Calu3 (cell line): ENCODE results near the gene HDAC4. TPM values are rescaled to one million over a fixed set of nuclear protein-coding genes. Genes with fewer than 3 reads are reported as not detected.

Experiments
- BruUV-seq: library from RNA; stranded (reverse); fragments of 400-500 nt; replicated peaks from 2 replicates; lab custom pipeline; 2021; lab: Mats Ljungman, UMichigan
- CTCF ChIA-PET: fragments of 300-600 bp; sonication (Branson Sonifier 250); formaldehyde crosslinking; loops from one replicate; lab custom pipeline; 2022; ENCODE audit warnings: antibody characterized with exemption; lab: Charles Lee
- DNase-seq: peaks from one replicate; pipeline ENCODE4 v3.0.0; 2022
- H3K27ac Mint-ChIP-seq: one replicate; pipeline ENCODE4 v1.8.0; 2022; ENCODE audit warnings: mixed read lengths; ENCODE audit not compliant: unreplicated experiment
- H3K27me3 Mint-ChIP-seq: one replicate; pipeline ENCODE4 v1.8.0; 2022; ENCODE audit warnings: mixed read lengths; ENCODE audit not compliant: unreplicated experiment
- H3K36me3 Mint-ChIP-seq: one replicate; pipeline ENCODE4 v1.8.0; 2022; ENCODE audit warnings: mild to moderate bottlenecking, moderate library complexity, mixed read lengths; ENCODE audit not compliant: insufficient read depth, unreplicated experiment
- H3K4me1 Mint-ChIP-seq: one replicate; pipeline ENCODE4 v1.8.0; 2022; ENCODE audit warnings: mild to moderate bottlenecking, low read depth, mixed read lengths; ENCODE audit not compliant: unreplicated experiment
- H3K4me3 Mint-ChIP-seq: one replicate; pipeline ENCODE4 v1.8.0; 2022; ENCODE audit warnings: mild to moderate bottlenecking, low read depth, moderate library complexity, mixed read lengths; ENCODE audit not compliant: unreplicated experiment
- H3K9me3 Mint-ChIP-seq: one replicate; pipeline ENCODE4 v1.8.0; 2022; ENCODE audit warnings: low read depth, mixed read lengths; ENCODE audit not compliant: unreplicated experiment
- intact Hi-C: fragments of 100-400 bp; cut with micrococcal nuclease; formaldehyde crosslinking; loops from one replicate; pipeline ENCODE4 v1.10.0; 2022; ENCODE audit not compliant: unreplicated experiment
- total RNA-seq: library from RNA; stranded (reverse); gene quantifications from 2 replicates; pipeline ENCODE4 v1.2.3, GENCODE V29; 2022
- TF ChIP-seq, protein P1 (sequence below): fragments of 200-600 bp; IDR thresholded peaks from one replicate; pipeline ENCODE4 v1.8.0; 2022; ENCODE audit warnings: antibody characterized with exemption; ENCODE audit not compliant: unreplicated experiment

Gene HDAC4
- total RNA-seq, 1 experiment from 2014 or later: 39.6 TPM

DNA sequence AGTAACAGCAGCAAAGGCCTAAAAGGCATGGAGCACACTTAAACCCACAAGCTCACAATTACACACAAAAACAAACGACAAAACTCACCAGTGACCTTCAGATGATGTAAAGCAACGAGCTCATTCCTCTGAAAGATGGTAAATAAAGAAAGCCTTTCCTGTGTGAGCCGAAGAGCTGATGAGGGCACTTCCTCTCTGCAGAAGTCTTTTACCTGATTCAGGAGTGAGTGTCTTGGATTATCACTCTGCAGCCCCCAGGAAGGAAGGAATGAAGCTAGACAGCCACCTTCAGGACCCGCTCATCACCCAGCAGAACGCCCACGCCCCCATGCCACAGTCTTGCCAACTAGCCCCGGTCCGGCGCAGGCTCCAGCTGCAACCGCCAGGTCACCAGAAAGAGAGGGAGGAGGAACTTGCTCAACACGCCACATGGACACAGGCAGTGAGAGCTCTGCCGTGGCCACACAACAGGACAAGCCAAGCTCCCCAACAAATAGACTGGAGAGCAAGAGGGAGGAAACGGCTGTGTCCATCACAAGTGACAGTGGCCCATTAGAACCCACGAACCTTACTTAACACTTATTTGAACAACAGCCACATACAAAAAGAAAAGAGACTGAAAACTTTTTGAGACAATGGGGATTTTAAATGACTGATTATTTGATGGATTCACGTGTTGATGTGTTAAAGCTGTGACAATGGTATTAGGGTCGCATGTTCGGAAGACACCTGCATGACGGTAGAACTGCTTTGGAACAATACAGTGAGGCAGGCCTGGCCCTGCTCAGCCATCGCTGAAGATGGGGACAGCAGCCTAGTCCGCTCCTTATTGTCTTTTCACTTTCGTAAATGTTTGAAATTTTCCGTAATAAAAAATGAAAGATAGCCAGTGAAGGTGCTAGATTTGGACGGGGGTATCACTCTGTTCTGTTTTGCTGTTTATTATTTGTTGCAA lies 127.3 kb downstream of the HDAC4 start:
- Mint-ChIP-seq H3K9me3 (no peaks in the 10 kb centered on the region), H3K4me3 (no peak overlapping the region), H3K4me1 (peaks cover 39% of the 10 kb centered on the region), H3K27me3 (no peaks in the 10 kb centered on the region), H3K36me3 (peaks cover 10% of the 10 kb centered on the region), H3K27ac (no peak overlapping the region)
- intact Hi-C loops: no loop called here
- TF ChIP-seq, protein P1, sequence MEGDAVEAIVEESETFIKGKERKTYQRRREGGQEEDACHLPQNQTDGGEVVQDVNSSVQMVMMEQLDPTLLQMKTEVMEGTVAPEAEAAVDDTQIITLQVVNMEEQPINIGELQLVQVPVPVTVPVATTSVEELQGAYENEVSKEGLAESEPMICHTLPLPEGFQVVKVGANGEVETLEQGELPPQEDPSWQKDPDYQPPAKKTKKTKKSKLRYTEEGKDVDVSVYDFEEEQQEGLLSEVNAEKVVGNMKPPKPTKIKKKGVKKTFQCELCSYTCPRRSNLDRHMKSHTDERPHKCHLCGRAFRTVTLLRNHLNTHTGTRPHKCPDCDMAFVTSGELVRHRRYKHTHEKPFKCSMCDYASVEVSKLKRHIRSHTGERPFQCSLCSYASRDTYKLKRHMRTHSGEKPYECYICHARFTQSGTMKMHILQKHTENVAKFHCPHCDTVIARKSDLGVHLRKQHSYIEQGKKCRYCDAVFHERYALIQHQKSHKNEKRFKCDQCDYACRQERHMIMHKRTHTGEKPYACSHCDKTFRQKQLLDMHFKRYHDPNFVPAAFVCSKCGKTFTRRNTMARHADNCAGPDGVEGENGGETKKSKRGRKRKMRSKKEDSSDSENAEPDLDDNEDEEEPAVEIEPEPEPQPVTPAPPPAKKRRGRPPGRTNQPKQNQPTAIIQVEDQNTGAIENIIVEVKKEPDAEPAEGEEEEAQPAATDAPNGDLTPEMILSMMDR: no peak
- no peak for DNase-seq
- CTCF ChIA-PET: interaction anchor here (0.8 kb wide), 1 partner anchor 127 kb away, joined by 3 read pairs; the partner anchor contains the start of gene HDAC4
- BruUV-seq: no TSS peak

DNA sequence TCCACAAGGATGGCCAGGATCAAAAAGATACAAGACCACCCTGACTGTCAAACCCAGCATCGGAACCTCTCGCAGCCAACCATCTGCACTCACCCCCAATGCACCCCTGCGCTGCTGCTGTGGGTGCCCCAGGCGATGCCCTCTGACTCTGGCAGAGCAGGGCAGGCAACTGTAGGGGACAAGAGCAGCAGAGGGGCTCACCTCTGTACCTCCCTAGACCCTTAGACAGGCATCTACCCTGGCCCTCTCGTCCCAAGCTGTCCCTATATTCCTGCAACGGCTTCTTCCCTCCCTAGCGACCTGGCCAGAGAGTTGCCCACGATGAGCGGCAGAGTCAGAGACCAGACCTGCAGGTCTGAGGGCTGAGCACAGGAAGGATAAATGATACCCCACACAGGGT lies 128.2 kb downstream of the HDAC4 start:
- TF ChIP-seq, protein P1: no peak
- peaks cover 48% of the 10 kb centered on the region for H3K4me1 Mint-ChIP-seq
- intact Hi-C loops: no loop called here
- H3K9me3 Mint-ChIP-seq: no peaks in the 10 kb centered on the region
- no peak overlapping the region for H3K4me3 Mint-ChIP-seq
- H3K27ac Mint-ChIP-seq: no peak overlapping the region
- BruUV-seq: no TSS peak
- no peak for DNase-seq
- peaks cover 10% of the 10 kb centered on the region for H3K36me3 Mint-ChIP-seq
- no peaks in the 10 kb centered on the region for H3K27me3 Mint-ChIP-seq
- CTCF ChIA-PET: no interaction called here

DNA sequence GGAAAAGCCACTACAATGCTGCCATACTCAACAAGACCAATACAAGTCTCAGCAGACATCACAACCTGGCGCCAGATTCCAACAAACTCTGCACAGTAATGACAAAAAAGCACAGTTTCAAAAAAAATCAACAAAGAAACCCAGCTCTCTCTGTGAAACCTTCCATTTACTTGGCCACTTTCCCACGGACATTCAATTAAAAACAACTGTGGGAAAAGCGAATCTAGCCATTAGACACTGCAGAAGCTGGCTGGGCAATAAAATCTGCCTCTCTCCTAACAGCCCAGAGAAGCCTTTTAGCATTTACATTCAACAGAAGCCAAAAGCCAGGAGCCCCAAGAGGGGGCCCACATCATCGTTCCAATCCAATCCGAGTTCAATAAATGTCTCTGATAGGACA lies 128.9 kb downstream of the HDAC4 start:
- H3K4me3 Mint-ChIP-seq: no peak overlapping the region
- H3K27me3 Mint-ChIP-seq: no peaks in the 10 kb centered on the region
- TF ChIP-seq, protein P1: no peak
- peaks cover 56% of the 10 kb centered on the region for H3K4me1 Mint-ChIP-seq
- H3K9me3 Mint-ChIP-seq: no peaks in the 10 kb centered on the region
- CTCF ChIA-PET: no interaction called here
- no peak overlapping the region for H3K27ac Mint-ChIP-seq
- intact Hi-C loops: no loop called here
- no TSS peak for BruUV-seq
- no peak for DNase-seq
- peaks cover 15% of the 10 kb centered on the region for H3K36me3 Mint-ChIP-seq

DNA sequence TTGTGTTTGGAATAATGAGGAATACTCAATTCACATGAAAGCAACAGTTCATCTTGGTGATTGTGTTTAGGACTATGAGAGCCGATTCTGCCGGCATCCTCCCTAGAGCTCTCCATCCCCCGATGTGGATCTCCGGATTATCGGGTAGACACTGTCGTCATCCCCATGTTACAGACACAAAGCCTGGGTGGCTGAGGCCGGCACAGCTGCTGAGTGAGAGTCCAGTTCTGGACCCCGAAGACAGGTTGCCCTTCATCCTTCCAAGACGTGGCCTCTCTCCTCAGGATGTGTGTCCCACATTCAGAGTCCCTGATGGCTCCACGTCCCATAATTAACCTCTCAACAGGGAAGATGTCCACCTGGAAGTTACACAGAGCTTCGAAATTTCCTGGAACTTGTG lies 129.3 kb downstream of the HDAC4 start:
- H3K4me3 Mint-ChIP-seq: no peak overlapping the region
- DNase-seq: no peak
- peaks cover 16% of the 10 kb centered on the region for H3K36me3 Mint-ChIP-seq
- H3K27ac Mint-ChIP-seq: no peak overlapping the region
- TF ChIP-seq, protein P1: no peak
- CTCF ChIA-PET: no interaction called here
- peaks cover 56% of the 10 kb centered on the region for H3K4me1 Mint-ChIP-seq
- intact Hi-C loops: no loop called here
- no peaks in the 10 kb centered on the region for H3K27me3 Mint-ChIP-seq
- H3K9me3 Mint-ChIP-seq: no peaks in the 10 kb centered on the region
- no TSS peak for BruUV-seq
